Activated effector memory CD4-positive, alpha-beta T cell treated with Interleukin-2 at 50 U/mL for 16 hours (primary cell): ENCODE data around the gene LEF1.

Source experiments
- DNase-seq: peaks from one replicate; pipeline ENCODE4 v3.0.0-alpha.2; 2020

The LEF1 gene

DNA sequence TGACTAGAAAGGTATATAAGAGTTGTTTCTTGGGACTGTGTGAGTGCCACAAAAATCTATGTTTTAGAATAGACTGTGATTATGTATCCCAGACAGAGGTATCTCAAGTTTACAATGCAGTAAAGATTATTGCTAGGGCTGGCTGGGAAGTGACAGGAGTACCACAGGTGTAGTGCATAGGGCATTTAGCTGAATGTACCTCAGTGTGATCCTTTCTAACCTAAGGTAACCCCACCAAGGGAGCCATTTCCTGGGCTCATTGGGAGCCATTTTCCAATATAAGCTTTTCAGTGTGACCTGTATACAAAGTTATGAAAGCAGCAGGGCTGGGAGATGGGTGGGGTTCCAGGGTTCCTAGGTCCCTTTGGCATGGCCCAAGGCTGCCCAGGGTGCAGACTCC is 6.1 kb upstream of the LEF1 start:
- DNase-seq: no peak

DNA sequence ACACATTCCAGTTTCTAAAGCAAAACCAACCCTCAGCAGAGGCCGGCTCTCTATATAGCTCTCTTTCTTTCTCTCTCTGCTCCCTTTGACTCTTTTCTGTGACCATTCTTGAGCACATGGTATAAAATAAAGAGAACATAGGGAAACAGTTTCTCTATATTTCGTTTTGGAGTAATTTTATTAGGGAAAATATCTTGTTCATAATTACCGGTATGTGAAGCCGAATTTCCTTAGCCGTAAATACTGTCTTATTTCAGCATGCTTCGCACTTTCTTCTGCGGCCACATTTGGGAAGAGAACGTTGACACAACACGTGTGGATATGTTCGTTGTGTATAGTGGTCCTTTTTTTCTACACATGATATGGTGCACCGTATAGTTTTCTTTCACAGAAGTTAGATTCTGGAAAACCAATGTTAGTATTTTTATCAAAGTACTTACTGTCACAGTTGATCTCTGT is 4.9 kb upstream of the LEF1 start:
- DNase-seq: no peak

DNA sequence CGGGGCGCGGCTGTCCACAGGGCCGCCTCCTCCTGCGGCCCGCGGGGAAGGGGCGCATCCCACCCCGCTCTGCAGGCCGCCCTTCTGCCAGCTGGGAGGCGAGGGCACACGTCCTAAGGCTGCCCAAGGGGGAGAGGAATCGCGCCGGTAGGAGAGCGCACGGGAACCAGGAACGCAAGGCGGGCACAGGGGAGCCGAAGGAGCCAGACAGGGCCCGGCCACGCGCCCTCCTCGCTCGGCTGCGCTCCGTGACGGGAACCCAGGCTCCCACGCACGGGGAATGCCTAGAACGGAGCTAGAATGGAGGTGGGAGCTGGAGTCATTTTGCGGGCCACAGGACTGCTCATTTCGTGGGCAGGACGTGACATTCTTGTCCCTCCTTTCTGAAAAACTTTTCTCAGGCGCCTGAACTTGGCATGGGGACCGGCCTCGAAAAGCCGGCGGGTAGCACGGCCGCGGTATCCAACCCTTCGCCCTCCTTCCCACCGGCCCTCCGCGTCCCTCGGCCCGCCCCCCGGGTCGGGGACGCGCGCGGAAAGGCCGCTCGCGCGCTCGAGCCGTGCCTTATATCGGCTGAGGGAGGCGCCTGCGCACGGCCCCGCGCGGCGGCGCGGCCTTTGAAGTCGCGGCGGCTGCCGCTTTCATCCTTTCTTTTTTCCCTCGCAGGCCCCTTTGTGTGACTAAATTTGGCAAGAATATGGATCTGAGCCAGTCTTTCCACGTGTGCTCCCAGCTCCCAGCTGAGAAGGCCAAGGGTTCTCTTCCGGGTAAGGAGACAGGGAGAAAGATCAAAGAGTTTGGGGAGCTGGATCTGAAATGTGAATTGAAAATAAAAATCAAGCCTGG is 4.2 kb upstream of the LEF1 start:
- DNase-seq: peak; percentile 59

DNA sequence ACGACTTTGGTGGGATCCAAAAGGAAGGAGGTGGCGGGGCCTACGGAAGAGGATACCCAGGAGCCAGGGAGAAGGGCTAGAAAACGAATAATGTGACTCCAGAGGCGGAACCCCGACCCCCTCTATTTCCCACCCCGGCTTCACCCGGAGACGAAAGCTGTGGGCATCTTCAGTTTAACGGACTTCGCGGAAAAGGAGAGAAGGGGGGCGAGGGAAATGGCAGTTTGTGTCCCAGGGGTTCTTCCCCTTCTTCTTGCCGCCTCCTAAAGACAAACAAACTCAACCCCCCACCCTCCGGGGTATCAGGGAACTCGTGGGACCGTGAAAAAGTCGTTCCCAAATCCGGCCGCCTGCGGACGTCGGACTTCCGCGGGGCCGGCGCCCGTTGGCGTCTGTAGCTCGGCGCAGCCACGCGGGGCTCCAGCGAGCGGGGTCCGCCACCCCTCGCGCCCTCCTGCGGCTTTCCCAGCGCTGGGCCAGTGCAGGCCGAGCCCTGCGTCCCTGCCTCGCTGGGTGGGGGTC is 3.6 kb upstream of the LEF1 start:
- no peak for DNase-seq

DNA sequence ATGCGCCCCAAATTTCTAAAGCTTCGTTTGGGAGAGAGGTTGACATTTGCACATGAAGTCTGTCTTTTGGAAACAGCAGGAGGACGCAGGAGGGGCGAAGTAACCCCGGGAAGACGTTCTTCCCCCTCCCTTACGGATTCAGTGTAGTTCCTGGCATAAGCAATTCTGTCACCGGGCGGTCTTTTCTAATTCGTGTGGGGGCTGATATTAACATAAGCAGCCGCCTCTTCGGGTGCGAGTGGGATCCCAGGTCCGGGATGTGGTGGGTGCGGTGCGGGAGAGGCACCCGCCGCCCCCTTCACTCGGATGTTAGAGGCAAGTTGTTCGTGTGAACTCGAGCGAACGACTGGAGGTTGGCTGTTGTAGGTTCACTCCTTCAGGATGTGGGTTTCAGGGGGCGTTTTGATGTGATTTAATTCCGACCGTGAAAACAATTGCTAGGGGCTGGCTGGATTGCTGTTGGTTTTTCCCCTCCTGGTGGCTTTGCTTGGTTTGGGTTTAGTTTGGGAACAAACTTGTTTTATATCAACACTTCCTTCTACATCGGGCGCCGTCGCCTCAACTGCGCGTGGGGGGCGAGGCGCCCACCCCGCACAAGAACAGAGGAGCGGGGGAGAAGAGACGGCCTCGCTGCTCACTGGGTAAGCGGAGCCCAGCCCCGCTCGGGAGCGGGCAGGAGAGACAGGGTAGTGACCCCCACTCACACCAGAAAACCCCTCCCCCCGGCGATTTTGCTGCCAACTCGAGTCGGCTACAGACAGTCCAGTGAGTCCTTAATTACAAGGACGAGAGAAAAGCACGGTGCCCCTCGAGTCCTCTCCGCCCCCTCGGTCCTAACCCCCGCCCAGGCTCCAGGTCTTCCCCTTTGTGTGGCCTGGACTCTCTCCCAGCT is 2.9 kb upstream of the LEF1 start:
- peak; percentile 58 for DNase-seq

DNA sequence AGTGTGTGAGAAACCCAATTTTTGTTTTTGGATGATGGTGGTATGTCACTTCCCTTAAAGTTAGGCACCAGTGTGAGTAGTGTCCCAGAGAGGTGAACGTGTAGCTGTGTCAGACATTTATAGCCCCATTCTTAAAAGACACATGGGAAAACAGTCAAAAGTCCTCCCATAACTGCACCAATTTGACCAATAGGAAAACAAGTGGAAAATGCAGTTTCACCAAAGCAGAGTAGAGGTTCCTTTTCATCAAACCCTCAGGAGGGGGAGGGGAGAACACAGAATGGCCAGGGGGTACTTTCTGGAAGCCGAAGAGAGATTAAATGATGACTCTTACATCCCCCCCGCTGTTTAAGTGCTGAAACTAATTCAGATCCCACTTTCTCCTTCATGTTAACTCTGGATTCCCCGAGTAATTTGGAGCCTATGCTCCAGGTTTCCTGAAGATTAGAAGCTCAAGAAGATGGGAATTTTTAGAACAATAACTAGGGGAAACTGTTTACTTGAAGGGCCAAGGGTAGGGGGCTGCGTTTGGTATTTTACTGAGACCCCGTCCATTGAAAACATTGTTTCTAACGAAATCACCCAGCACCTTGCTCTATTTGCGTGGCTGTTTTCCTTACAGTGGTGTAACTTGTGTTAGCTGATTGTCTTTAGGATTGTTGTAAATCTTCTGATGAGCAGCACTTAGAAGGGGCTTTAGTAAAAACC is 2.1 kb upstream of the LEF1 start:
- no peak for DNase-seq

DNA sequence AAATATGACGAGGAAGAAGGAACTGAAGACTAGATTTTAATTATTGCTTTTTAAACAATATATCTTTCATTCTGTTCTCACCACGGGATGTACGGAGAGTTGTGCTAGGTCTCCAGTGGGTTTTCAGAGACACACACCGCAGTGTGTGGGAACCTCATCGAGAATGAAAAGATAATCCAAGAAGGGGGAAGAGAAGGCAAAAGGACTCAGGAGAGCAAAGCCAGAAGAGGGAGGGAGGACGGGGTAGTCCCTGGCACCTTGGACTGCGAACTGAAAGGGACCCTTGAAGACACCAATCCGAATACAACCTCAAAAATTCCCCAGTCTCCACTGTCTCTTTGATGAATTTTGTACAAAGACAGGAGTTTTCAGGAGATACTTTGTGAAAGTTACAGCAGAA is 932 bp upstream of the LEF1 start:
- no peak for DNase-seq

DNA sequence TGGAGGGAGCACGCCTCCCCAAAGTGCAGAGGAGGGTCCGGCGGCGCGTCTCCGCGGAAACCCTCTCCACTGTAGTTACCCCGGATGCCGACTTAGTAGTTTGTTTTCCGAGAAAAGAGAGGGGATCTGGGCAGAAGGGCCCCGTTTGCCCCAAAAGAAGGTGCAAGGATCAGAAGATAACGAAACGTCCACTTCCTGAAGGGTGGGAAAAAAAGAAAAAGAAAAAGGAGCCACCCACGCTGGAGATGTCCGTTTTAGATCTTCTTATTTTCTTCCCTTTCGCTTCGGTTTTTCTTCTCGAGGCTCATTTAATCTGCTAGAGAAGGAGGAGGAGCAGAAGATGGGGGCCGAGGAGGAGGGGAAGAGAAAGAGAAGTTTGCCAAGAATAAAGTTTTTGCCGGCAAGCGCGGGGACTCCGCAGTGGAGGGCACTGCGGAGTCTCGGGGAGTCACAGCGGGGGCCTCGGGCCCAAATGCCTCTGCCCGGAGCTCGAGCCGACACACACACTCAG is 517 bp downstream of the LEF1 start:
- peak; percentile 16 for DNase-seq

DNA sequence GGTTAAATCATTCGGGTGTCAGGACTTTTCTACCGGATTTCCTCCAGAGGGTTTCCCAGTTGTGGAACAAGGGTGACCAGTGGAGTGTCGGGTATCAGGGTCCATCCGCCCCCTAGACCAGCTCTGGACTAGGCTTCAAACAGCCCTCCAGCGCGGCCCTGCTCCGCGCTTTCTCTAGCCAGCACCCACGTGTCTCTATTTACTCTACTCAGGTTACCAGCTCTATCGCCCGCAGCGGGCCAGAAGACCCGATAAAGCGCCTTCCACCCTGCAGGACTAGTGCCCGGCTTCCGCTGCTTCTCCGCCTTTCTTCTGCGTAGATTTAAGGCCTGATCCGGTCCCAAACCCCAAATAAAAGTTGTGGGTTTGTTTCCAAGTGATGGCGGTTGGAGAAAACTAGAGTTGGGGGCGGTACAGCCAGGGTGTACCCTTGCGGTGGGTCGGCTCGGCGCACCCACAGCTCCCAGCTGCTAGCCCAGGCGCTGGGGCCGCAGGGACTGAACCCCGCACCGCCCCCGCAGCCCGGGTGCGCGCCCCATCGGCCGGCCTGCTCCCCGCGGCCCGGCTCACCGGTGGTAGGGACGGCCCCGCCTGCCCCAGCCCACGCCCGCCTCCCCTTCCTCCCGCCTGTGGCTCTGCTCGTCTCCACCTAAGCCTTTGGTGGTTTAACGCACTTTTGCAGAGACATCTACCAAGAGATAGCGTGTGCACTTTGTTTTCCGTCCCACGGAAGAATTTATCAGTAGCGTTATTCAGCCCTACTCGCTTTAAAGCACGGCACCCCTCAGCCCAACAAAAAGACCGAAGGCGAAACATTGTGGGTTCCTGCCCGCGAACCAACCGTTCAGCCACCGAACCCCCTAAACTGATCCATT is 2.1 kb downstream of the LEF1 start:
- DNase-seq: peak; percentile 44

DNA sequence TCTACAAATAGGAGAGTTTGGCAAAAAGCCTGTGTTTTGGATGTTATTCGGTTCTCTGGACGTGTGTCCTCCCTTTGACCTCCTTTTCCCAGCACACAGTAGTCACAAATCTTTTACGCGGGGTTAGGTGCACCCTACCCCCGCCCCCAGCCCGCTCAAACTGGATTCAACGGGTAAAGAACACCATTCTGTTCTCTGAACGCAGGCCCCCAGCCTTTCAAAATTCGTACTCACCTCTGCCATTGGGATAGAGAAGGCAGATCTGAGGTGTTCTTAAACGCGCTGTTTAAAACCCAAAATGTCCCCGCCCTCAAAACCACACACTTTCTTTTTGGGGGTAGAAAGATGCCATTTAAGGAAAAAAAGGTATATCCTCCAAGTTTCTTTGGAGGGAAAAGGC is 2.7 kb downstream of the LEF1 start:
- DNase-seq: peak; percentile 15

DNA sequence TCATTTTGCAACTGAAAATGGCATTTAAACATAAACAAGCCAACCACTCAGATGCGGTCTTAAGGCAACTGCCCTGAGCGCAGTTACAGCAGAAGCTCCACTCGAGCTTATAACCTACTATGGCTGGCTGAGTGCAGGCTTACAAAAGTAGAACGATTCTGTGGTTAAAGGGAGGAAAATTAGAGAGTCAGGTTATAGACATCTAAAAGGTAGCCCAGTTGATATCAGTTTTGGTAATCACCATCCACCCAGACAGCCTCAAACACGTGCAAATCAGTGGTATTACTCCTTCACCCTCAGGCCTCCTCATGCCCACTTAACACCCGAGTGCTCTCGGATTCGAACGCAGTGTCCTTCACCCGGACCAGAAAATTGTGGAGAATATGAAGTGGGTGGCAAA is 3.1 kb downstream of the LEF1 start:
- no peak for DNase-seq

DNA sequence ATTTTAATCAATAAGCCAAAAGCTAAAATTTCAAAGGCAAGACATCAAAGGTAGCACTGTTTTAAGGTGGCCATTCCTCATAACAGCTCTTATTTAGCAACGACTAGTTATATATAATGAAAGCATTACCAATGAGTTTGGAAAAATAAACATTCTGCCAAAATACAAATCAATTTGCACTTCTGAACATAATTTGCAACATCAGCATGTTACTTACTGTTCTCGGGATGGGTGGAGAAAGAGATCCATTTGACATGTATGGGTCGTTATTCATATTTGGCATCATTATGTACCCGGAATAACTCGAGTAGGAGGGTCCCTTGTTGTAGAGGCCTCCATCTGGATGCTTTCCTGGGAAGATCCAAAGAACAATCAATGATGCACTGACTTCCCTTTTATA is 5.4 kb downstream of the LEF1 start:
- no peak for DNase-seq

DNA sequence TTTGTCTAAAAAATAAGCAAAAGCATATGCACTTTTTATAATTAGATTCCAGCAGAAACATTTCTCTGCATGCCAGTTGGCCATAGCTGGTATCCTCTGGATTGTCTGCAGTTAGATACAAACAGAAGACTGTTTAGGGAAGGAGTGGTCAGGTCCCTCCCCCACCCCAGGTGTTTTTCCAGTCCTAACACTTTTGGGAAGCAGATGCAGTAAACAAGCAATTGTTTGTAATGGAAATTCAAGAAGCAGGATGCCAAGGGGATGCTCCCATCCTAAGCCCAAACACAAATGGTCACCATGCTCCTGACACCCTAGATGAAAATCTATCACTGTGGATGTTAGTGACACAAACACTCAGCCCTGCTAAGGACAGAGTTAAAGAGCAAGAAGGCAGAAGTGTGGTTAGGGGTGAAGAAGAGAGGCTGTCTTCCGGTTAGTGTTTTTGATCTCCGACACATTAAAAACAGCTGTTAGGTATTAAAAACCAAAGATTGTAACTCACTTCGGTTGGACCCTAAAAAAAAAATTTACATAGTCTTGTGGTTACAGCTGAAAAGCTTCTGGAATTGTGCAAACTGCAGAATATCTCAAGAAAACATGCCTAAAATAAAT is 7.9 kb downstream of the LEF1 start:
- DNase-seq: no peak

DNA sequence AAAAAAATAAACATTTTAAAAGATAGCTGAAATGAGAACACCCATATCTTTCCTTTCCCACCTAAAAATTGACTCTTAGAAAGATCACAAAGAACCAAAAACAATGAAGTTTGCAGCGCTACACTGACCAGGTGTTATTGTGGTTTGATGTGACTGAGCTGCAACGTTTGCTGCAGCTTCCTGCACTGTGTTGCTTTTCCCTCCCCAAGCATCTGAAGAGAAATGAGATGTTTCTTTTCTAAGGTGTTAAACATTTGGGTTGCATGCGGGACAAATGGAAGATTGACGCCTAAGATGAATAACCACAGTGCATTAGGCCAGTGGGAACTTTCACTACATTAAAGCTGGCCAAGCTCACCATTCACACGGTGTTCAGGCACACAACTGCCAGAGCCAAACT is 8.9 kb downstream of the LEF1 start:
- no peak for DNase-seq

DNA sequence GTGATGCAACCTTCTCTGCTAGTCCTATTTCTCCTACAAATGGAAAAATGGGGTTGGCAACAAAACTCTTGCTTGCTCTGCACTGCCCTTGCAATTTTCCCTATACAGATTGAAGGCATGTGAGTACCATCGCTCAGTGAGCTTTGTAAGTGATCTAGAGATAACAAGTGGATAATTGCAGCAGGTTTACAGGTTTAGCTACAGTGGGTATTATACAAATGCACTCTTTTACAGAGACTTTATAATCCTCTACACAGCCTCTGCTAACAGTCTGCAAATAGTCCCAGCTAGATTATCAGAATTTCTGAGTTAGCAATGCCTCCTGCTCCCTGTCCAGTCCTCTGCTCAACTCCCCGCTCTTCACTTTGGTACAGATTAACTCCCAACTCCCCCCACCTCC is 11.1 kb downstream of the LEF1 start:
- no peak for DNase-seq

DNA sequence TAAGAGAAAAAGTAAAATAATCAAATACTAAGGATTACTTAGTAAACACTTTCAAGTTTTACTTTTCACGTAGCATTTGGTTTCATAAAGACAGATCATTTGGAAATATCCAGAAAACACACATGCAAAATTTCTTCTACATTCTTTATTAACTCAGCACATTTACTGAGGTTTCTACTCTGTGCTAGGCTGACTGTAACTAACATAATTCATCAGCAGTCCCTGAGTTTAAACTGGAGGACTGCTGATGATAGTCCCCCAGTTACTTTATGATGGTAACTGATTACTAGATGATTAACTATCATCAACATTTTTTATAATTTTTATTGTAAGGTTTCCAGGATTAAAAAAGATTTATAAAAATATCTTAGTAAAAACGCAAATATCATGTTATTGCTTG is 12.3 kb downstream of the LEF1 start:
- no peak for DNase-seq

DNA sequence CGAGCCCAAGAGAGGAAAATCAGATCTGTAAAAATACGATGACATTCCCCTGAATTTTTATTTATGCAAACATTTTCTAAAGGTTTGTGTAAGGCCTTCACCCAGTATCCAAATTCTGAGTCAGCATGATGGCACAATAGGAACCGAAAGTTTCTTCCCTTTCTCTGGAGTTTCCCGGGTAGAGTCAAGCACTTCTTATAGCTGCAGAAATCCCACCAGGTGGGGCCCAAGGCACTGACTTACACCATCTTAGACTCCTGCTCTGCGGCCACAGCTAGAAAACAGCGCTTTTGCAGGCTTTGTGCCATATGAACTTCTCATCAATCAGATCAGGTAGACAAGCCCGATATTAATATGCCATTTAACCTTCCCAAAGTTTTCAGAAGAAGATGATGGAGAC is 13.4 kb downstream of the LEF1 start:
- no peak for DNase-seq

DNA sequence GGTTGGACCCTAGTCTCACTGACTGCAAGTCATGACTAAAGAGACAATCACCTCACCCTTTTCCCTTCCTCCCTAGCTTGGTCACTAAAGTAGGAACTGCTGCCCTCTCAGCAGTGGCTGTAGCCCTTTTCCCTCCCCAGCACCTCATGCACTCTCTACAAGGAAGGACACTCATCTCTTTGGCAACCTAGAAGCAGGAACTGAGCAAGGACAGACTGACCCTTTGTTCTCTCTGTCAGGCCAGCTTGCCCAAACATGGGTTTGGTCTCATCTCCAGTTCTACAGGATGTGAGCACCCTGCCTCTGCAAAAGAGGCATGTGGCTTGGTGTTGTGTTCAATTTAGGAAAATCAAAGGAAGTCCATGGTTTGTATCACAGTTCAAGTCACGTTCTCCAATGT is 15.8 kb downstream of the LEF1 start:
- no peak for DNase-seq

DNA sequence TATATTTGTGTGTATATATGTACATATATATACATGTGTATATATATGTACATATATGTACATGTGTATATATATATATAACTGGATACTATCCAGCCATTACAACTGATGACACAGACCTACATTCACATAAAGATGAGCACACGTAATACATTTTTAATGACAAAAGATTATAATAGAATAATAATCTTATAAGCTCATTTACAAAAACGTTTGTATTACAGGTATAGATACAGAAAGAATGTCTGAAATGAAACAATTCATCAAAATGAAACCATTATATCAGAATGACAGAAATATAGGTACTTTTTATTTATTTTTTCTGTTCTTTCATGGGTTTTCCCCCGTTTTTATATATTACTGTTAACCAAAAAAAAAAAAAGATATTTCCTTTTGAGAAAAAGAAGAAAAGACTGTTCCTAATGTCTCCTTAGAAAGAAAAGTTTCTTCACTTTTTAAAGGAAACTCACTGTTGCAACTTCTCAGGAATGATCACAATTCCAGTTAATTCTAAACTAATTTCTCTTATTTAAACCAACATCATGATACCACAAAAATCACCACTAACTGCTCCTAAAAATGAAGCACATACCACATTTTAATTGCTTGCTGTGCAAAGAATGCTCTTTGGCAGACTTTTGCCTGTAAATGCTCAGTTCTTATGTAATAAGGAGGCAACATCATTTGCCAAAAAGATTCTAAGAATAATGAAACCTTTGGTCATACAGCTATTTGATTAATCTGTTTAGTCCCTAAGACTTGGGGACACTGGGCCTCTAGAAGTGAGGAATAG is 18.9 kb downstream of the LEF1 start:
- no peak for DNase-seq

DNA sequence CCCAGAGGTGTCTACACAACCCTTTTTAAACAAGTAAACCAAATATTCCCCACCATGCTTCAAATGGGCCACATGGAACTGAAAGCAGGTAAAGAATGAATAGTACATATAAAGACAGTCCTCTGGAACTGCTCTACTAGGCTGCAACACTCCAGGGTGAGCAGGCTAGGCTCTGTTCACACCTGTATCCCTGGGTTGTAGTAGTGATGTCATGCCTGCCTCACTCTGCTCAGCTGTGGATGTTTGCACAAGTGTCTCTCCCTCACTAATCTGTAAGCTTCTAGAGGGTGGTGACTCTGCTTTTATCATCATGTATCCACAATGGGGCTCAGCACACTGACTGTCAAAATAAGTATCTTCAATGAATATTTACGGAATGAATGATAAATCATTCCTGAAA is 20.4 kb downstream of the LEF1 start:
- DNase-seq: no peak

DNA sequence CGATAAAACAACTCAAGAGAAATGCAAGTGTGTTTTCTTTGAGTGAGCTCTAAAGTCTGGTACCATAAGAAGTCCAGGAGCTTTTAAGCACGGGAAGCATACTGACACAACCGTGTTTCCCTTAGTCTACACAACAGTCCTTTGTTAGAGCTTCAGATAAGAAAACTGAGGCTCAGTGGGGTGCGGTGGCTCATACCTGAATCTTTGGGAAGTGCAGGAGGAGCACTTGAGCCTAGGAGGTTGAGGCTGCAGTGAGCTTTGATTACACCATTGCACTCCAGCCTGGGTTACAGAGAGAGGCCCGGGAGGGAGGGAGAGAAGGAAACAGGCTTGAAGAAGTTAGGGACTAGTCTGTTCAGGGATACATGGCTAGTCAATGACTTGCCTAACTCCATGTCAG is 21.9 kb downstream of the LEF1 start:
- no peak for DNase-seq
